Gastroesophageal sphincter (tissue), 3 donors: ENCODE results near the gene HDAC2.
A peak's percentile ranks its signal among the peaks of the same experiment; 100 is the strongest.

Experiments used
- EP300 ChIP-seq: sonication (generic); formaldehyde crosslinking; IDR thresholded peaks from one replicate; pipeline ENCODE4 v1.6.1; 2017; ENCODE audit warnings: antibody characterized with exemption, mild to moderate bottlenecking
- TF ChIP-seq, protein P1 (sequence below), 4 experiments: fragments of 200-600 bp in 2 of 4; fragments of 450-650 bp in 2 of 4; sonication (generic) in 1 of 4; IDR thresholded peaks; one replicate each; pipeline ENCODE4 v1.5.1; 2017 to 2019; ENCODE audit warnings: antibody characterized with exemption in 4 of 4, mild to moderate bottlenecking in 2 of 4, moderate library complexity in 2 of 4

DNA sequence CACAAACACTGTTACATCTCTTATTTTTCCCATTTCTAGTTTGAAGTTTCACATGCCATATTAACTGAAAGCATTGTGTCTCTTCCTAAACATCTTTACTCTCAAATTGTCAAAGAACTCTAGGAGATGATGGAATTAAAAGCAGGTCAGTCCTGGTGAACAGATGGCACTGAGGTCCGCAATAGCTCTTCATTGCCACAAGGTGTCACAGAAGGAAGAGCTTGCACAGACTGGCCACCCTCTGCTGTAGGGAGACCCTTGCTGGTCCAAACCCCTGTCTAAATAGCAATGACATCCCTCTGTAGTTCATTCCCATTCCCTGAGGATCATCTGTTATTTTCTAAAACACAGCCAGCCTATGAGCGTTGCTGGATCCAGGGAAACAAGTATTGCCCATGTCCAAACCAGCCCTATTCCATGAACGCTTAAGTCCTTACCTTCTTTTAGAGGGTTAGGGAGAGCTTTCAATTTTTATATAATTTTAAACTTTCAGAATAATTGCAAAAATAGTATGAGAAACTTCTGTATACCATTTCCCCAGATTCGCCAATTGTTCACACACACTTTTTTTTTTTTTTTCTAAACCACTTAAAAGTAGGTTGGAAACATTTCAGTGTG lies 10.1 kb upstream of the HDAC2 start:
- TF ChIP-seq, protein P1, sequence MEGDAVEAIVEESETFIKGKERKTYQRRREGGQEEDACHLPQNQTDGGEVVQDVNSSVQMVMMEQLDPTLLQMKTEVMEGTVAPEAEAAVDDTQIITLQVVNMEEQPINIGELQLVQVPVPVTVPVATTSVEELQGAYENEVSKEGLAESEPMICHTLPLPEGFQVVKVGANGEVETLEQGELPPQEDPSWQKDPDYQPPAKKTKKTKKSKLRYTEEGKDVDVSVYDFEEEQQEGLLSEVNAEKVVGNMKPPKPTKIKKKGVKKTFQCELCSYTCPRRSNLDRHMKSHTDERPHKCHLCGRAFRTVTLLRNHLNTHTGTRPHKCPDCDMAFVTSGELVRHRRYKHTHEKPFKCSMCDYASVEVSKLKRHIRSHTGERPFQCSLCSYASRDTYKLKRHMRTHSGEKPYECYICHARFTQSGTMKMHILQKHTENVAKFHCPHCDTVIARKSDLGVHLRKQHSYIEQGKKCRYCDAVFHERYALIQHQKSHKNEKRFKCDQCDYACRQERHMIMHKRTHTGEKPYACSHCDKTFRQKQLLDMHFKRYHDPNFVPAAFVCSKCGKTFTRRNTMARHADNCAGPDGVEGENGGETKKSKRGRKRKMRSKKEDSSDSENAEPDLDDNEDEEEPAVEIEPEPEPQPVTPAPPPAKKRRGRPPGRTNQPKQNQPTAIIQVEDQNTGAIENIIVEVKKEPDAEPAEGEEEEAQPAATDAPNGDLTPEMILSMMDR (IDR thresholded peaks at IDR 0.05): peak in 2 of 4 experiments; percentile 13 to 42
- no peak for TF ChIP-seq EP300
